Transverse colon (tissue), 4 donors: ENCODE data around the gene PYHIN1. TPM values are rescaled to one million over a fixed set of nuclear protein-coding genes. Genes with fewer than 3 reads are reported as not detected.
"Not testable (repeated sequence)": the region's sequence is repeated elsewhere in the genome, so short reads cannot be mapped to it uniquely, and the experiment has no call there.

ENCODE experiments used
- DNase-seq: peaks from one replicate; pipeline ENCODE4 v3.0.0-alpha.2; 2019
- H3K27ac ChIP-seq, 4 donors: fragments of 200-600 bp; sonication (generic); 2 replicates each; pipeline ENCODE4 v1.5.1; 2016 to 2018; ENCODE audit warnings: inconsistent platforms in 4 of 4
- H3K27me3 ChIP-seq: fragments of 200-600 bp; sonication (generic); 2 replicates; pipeline ENCODE4 v1.5.1; 2017; ENCODE audit warnings: inconsistent platforms
- H3K36me3 ChIP-seq, 4 donors: fragments of 200-600 bp; sonication (generic); 2 replicates each; pipeline ENCODE4 v1.5.1; 2017 to 2019; ENCODE audit warnings: inconsistent platforms in 4 of 4
- H3K4me1 ChIP-seq, 4 donors: fragments of 200-600 bp; sonication (generic); 2 replicates each; pipeline ENCODE4 v1.5.1; 2017 to 2020; ENCODE audit warnings: inconsistent platforms in 4 of 4
- H3K4me3 ChIP-seq, 4 donors: fragments of 200-600 bp; sonication (generic); 1 replicate in 1 of 4; 2 replicates in 3 of 4; pipeline versions ENCODE4 v1.5.1 to v1.6.1; 2017 to 2019; ENCODE audit warnings: inconsistent platforms in 4 of 4
- H3K9me3 ChIP-seq, 2 donors: fragments of 200-600 bp; sonication (generic); 2 replicates each; pipeline ENCODE4 v1.5.1; 2017 to 2019; ENCODE audit warnings: inconsistent platforms in 2 of 2
- CTCF ChIP-seq, 5 experiments: fragments of 200-600 bp in 3 of 5; fragments of 450-650 bp in 2 of 5; sonication (generic) in 3 of 5; IDR thresholded peaks; 1 replicate in 2 of 5; 2 replicates in 3 of 5; pipeline ENCODE4 v1.5.1; 2016 to 2017; ENCODE audit warnings: antibody characterized with exemption in 5 of 5, inconsistent platforms in 3 of 5, mild to moderate bottlenecking in 2 of 5, moderate library complexity in 1 of 5
- EP300 ChIP-seq: sonication (generic); formaldehyde crosslinking; IDR thresholded peaks from one replicate; pipeline ENCODE4 v1.6.1; 2017; ENCODE audit warnings: antibody characterized with exemption, low read depth
- POLR2A ChIP-seq: fragments of 450-650 bp; IDR thresholded peaks from one replicate; pipeline ENCODE4 v1.6.1; 2016; ENCODE audit warnings: antibody characterized with exemption, mild to moderate bottlenecking, moderate library complexity
- POLR2AphosphoS5 ChIP-seq, 3 donors: sonication (generic); formaldehyde crosslinking; IDR thresholded peaks; one replicate each; pipeline ENCODE4 v1.6.1; 2016; ENCODE audit warnings: antibody characterized with exemption in 3 of 3
- WGBS, 2 donors: methylation state at CpG; one replicate each; pipeline ENCODE4 v1.1.5; 2018; ENCODE audit warnings: low coverage in 1 of 2; 5-methylcytosine and 5-hydroxymethylcytosine counted together
- in situ Hi-C, 4 donors: fragments of 200-750 bp; cut with MboI; loops; one replicate each; pipeline versions ENCODE4 v1.15.0 to v1.15.1; 2017; ENCODE audit warnings: low sequenced_read_pairs in 3 of 4, low pct_ligation_motif_present in 1 of 4, low pct_unique_long_range_greater_than_20kb in 1 of 4
- intact Hi-C: fragments of 100-400 bp; cut with DNase I; formaldehyde crosslinking; loops from one replicate; pipeline ENCODE4 v1.15.1; 2023; ENCODE audit warnings: low total_unique reads
- total RNA-seq, 4 donors: library from RNA; depleted of rRNA; stranded (reverse); fragments of >200 nt; gene quantifications; one replicate each; pipeline ENCODE4 v1.1.0, GENCODE V29; 2016

The PYHIN1 gene
- total RNA-seq, 4 donors from 2014 or later, result 0.68 to 4.4 (median 1.5) TPM; not detected in 1

GRCh38 chr1:159005161-159005560, 73.8 kb downstream of the PYHIN1 start:
- in situ Hi-C loops (no loop called here), intact Hi-C loops (no loop called here)
- no peak overlapping the region for H3K4me3 ChIP-seq
- no peaks in the 10 kb centered on the region for H3K36me3 ChIP-seq
- no peaks in the 10 kb centered on the region for H3K9me3 ChIP-seq
- DNase-seq, result no peak
- TF ChIP-seq POLR2A (no peak), EP300 (no peak), CTCF (IDR thresholded peaks at IDR 0.05) (no peak), POLR2AphosphoS5 (IDR thresholded peaks at IDR 0.05) (no peak)
- peak overlapping the region in 3 of 4 donors; percentile 16 to 45 (median 28) for H3K27ac ChIP-seq
- H3K4me1 ChIP-seq, result peaks cover 0 to 39% (median 7%) of the 10 kb centered on the region in 4 donors
- H3K27me3 ChIP-seq, result no peaks in the 10 kb centered on the region

GRCh38 chr1:159005676-159006075, 74.3 kb downstream of the PYHIN1 start:
- Histone ChIP-seq H3K27ac (peak overlapping the region in 3 of 4 donors; percentile 16 to 45 (median 28)), H3K36me3 (no peaks in the 10 kb centered on the region), H3K9me3 (no peaks in the 10 kb centered on the region), H3K4me3 (no peak overlapping the region), H3K4me1 (peaks cover 0 to 34% (median 7%) of the 10 kb centered on the region in 4 donors), H3K27me3 (no peaks in the 10 kb centered on the region)
- intact Hi-C loops, result no loop called here
- no peak for TF ChIP-seq POLR2AphosphoS5 (IDR thresholded peaks at IDR 0.05)
- no peak for TF ChIP-seq CTCF (IDR thresholded peaks at IDR 0.05)
- TF ChIP-seq POLR2A, result no peak
- TF ChIP-seq EP300, result peak; percentile 20
- 59 to 65% methylated on average over 5 to 6 of the region's 6 CpGs for WGBS, 2 donors
- no peak for DNase-seq
- in situ Hi-C loops, result no loop called here

DNA sequence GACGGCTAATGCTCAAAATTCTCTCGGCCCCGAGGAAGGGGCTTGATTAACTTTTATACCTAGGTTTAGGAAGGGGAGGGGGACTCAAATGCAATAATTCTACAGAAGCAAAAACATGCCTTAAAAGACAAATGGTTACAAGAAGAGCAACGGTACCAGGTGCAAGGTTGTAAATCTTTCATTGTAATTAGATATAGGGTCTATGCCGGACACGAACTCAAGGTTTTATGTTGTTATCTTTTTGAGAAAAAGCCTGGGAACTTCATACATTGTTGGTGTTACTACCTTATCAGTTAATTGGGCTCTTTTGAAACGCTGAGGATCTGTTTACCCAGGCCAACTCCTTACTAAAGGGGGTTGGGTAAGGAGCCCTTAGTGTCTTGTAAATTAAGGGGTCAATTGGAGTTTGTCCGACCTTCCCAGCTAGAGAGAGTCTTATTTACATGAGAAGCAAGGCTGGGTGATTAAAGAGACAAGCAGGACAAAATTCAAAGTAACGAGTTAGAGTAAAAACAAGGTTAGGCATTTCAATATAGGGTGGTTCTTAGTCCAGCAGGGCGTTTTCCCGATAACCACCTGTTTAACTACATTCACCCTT, 75.0 kb downstream of the PYHIN1 start:
- WGBS, 2 donors, result 53 to 62% methylated on average over 10 to 11 of the region's 11 CpGs
- Histone ChIP-seq H3K27ac (peak overlapping the region in 3 of 4 donors; percentile 16 to 45 (median 28)), H3K4me1 (peaks cover 0 to 29% (median 5%) of the 10 kb centered on the region in 4 donors)
- H3K36me3 ChIP-seq, H3K9me3 ChIP-seq, H3K27me3 ChIP-seq, in situ Hi-C loops, H3K4me3 ChIP-seq, intact Hi-C loops, DNase-seq: not testable (repeated sequence)

- in situ Hi-C loops, result no loop called here
- Histone ChIP-seq H3K4me3 (no peak overlapping the region), H3K9me3 (no peaks in the 10 kb centered on the region), H3K27me3 (no peaks in the 10 kb centered on the region), H3K36me3 (no peaks in the 10 kb centered on the region), H3K27ac (no peak overlapping the region), H3K4me1 (peaks cover 0 to 26% (median 5%) of the 10 kb centered on the region in 4 donors)
- DNase-seq, result no peak
- TF ChIP-seq POLR2AphosphoS5 (IDR thresholded peaks at IDR 0.05) (no peak), EP300 (no peak), POLR2A (no peak), CTCF (IDR thresholded peaks at IDR 0.05) (no peak)
- intact Hi-C loops, result no loop called here
Observed at GRCh38 chr1:159007726-159008125, 76.4 kb downstream of the PYHIN1 start.

DNA sequence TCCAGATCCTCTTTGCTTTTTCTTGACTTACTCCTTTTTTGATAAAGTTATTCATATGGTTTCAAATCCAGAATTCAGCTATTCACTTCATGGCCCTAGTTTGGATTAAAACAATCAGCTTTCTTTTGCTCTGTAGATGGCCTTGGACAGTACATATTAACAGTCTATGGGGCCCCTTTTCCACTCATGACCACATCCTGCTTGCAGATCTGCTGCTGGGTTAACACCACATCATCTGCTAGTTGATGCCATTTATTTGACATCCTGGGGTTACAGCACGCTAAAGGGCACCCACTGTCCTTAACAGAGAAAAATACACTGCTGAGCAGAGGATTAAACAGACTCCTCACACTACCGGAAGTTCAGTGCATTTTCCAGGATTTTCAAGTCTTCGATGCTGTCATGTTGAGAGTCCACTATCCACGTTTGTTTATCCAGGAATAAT, 77.4 kb downstream of the PYHIN1 start:
- no peaks in the 10 kb centered on the region for H3K36me3 ChIP-seq
- H3K27me3 ChIP-seq, result no peaks in the 10 kb centered on the region
- intact Hi-C loops, result no loop called here
- in situ Hi-C loops, result no loop called here
- 42 to 81% methylated on average over 4 of the region's 4 CpGs for WGBS, 2 donors
- peak overlapping the region; percentile 87 to 90 (median 88) for H3K27ac ChIP-seq
- no peak for TF ChIP-seq EP300
- no peak for TF ChIP-seq CTCF (IDR thresholded peaks at IDR 0.05)
- peak; percentile 17 for TF ChIP-seq POLR2A
- TF ChIP-seq POLR2AphosphoS5 (IDR thresholded peaks at IDR 0.05), result peak in 2 of 3 donors; percentile 27 to 57
- DNase-seq, result peak; percentile 49
- no peak overlapping the region for H3K4me3 ChIP-seq
- no peaks in the 10 kb centered on the region for H3K9me3 ChIP-seq
- H3K4me1 ChIP-seq, result peaks cover 0 to 32% (median 5%) of the 10 kb centered on the region in 4 donors
